ENCODE measurements around the gene SV2C. TPM values are rescaled to one million over a fixed set of nuclear protein-coding genes. Genes with fewer than 3 reads are reported as not detected.

Gene SV2C
- total and polyA plus RNA-seq, 10 of the 15 experiments (the other 5 are each of a cell fraction or from before 2014, with no cell fraction given), result under 0.01 to 1.1 (median 0.63) TPM

DNA sequence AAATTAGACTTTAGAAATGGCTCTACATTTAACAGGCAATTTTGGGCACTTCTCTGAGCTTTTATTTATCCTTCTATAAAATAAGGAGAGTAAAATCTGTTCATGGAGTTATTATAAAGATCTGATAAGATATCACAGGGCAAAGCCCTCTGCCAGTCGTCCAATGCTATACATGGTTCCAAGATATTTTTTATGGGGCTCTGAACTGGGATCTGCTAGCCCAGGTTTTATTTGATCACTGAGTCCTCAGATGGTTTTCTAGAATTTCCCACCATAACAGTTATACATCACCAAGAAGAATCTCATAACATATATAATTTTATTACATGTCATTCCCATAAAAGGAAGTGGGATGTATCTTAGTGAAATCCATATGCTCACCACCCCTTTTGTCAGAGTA lies 296.7 kb downstream of the SV2C start:
- Histone ChIP-seq H3K4me1 (ENCODE audit: control insufficient read depth, insufficient read depth, low read length) (no peaks in the 10 kb centered on the region), H3K27me3 (replicated peaks in 1 of 2; ENCODE audit: control insufficient read depth in 2 of 2, insufficient read depth in 2 of 2, low read length in 1 of 2) (no peaks in the 10 kb centered on the region), H3K9ac (ENCODE audit: control insufficient read depth, insufficient read depth, low read length) (no peak overlapping the region), H3K4me3 (no peak overlapping the region), H3K4me2 (ENCODE audit: control insufficient read depth, insufficient read depth) (no peak overlapping the region), H3K9me3 (replicated peaks; ENCODE audit: control insufficient read depth, insufficient read depth, low read length) (no peaks in the 10 kb centered on the region), H3K36me3 (ENCODE audit: control insufficient read depth in 2 of 2, insufficient read depth in 2 of 2, low read length in 1 of 2) (no peaks in the 10 kb centered on the region), H2AFZ (ENCODE audit: control insufficient read depth, low read depth, low read length) (no peak overlapping the region), H3K27ac (ENCODE audit: control insufficient read depth, insufficient read depth) (no peak overlapping the region), H4K20me1 (ENCODE audit: control insufficient read depth, insufficient read depth) (no peaks in the 10 kb centered on the region), H3K79me2 (ENCODE audit: control insufficient read depth, insufficient read depth, low read length) (no peaks in the 10 kb centered on the region)
- FAIRE-seq (no peak), DNase-seq (ENCODE audit: low read depth, low spot score) (no peak), ATAC-seq (no peak)
- ChIA-PET CTCF (interaction anchor here (0.8 kb wide), 1 partner anchor 24 kb away, joined by 3 read pairs; no protein-coding TSS in a partner anchor), SMC1A (ENCODE audit: uncharacterized antibody, unreplicated experiment) (interaction anchor here (1.3 to 1.5 kb wide), 2 partner anchors 9 to 14 kb away, joined by 5 to 6 read pairs; no protein-coding TSS in a partner anchor), POLR2A (interaction anchor here (0.6 to 1.0 kb wide), 2 partner anchors 10 to 29 kb away, joined by 3 to 4 read pairs; no protein-coding TSS in a partner anchor), RAD21 (ENCODE audit: unreplicated experiment) (interaction anchor here (1.4 kb wide), 1 partner anchor 204 kb away, joined by 5 read pairs; no protein-coding TSS in a partner anchor)
- in situ Hi-C loops (cut with MboI) (no loop called here), intact Hi-C loops (cut with micrococcal nuclease; ENCODE audit: unreplicated experiment) (no loop called here)
- BruUV-seq (replicated peaks), result no TSS peak
- 10% methylated on average over 1 of the region's 1 CpG for WGBS (ENCODE audit: insufficient coverage, insufficient replicate concordance, low lambda C conversion rate, missing lambda C conversion rate)
- no peak for TF ChIP-seq MTA3 (IDR thresholded peaks at IDR 0.05; ENCODE audit: borderline replicate concordance, low read length)

DNA sequence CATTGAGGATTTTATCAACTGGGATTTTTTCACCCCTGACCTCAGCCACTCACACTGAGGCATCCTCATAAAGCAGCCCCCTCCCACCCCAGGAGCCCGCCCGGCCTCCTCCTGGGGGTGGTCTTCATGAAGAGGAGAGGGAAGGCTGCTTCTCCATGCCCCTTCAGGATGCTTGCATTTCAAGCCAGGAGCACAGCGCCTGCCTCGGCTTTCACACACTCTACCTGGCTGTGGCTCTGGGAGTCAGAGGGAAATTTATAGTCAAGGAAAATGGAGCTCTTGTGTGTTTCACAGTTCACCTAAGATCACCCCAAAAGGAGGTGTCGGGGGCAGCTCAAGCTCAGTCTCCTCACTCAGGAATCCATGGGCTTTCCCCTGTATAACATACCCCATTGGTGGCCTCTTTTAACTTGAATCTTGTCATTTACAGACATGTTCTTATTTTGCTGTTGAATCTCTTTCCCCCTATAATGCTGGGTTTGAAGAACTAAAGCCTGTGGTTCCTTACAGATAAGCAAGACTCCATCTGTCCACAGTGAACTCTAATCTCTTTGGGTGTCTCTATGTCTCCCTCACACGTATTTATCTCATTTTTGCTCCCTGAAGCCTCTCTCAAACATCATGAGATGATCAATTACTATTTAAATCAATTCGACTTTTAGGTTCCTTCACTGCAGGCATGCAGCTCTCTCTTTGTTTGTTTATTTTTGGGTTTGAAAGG lies 297.3 kb downstream of the SV2C start:
- CTCF ChIA-PET, result no interaction called here

More for the DNA sequence above, 297.3 kb downstream of the SV2C start:
- in situ Hi-C loops (cut with MboI) (no loop called here), intact Hi-C loops (cut with micrococcal nuclease; ENCODE audit: unreplicated experiment) (no loop called here)
- Histone ChIP-seq H3K36me3 (ENCODE audit: control insufficient read depth in 2 of 2, insufficient read depth in 2 of 2, low read length in 1 of 2) (no peaks in the 10 kb centered on the region), H3K4me3 (no peak overlapping the region), H3K9me3 (replicated peaks; ENCODE audit: control insufficient read depth, insufficient read depth, low read length) (no peaks in the 10 kb centered on the region), H3K4me2 (ENCODE audit: control insufficient read depth, insufficient read depth) (no peak overlapping the region), H3K27ac (ENCODE audit: control insufficient read depth, insufficient read depth) (no peak overlapping the region), H2AFZ (ENCODE audit: control insufficient read depth, low read depth, low read length) (no peak overlapping the region; the same call in 1 of the 2 replicates), H3K4me1 (ENCODE audit: control insufficient read depth, insufficient read depth, low read length) (no peaks in the 10 kb centered on the region), H3K9ac (ENCODE audit: control insufficient read depth, insufficient read depth, low read length) (no peak overlapping the region), H4K20me1 (ENCODE audit: control insufficient read depth, insufficient read depth) (no peaks in the 10 kb centered on the region), H3K79me2 (ENCODE audit: control insufficient read depth, insufficient read depth, low read length) (no peaks in the 10 kb centered on the region), H3K27me3 (replicated peaks in 1 of 2; ENCODE audit: control insufficient read depth in 2 of 2, insufficient read depth in 2 of 2, low read length in 1 of 2) (no peaks in the 10 kb centered on the region)
- no peak for TF ChIP-seq CUX1 (IDR thresholded peaks at IDR 0.05; ENCODE audit: insufficient replicate concordance, low read depth, low read length)
- FAIRE-seq (no peak), DNase-seq (ENCODE audit: low read depth, low spot score) (no peak), ATAC-seq (no peak)
- 75% methylated on average over 7 of the region's 7 CpGs for WGBS (ENCODE audit: insufficient coverage, insufficient replicate concordance, low lambda C conversion rate, missing lambda C conversion rate)
- ChIA-PET RAD21 (ENCODE audit: unreplicated experiment) (no interaction called here), SMC1A (ENCODE audit: uncharacterized antibody, unreplicated experiment) (interaction anchor here (1.3 to 1.4 kb wide), 2 partner anchors 14 to 28 kb away, joined by 3 to 5 read pairs; no protein-coding TSS in a partner anchor), POLR2A (interaction anchor here (1.0 kb wide), 1 partner anchor 29 kb away, joined by 3 read pairs; no protein-coding TSS in a partner anchor)
- BruUV-seq (replicated peaks), result no TSS peak
